GM03348 (cell line): ENCODE data around the gene FNDC3B.
"Not testable (repeated sequence)": the region's sequence is repeated elsewhere in the genome, so short reads cannot be mapped to it uniquely, and the experiment has no call there.

Source experiments
- DNase-seq: peaks from one replicate; pipeline ENCODE4 v3.0.0; 2012; ENCODE audit warnings: low spot score

The FNDC3B gene

DNA sequence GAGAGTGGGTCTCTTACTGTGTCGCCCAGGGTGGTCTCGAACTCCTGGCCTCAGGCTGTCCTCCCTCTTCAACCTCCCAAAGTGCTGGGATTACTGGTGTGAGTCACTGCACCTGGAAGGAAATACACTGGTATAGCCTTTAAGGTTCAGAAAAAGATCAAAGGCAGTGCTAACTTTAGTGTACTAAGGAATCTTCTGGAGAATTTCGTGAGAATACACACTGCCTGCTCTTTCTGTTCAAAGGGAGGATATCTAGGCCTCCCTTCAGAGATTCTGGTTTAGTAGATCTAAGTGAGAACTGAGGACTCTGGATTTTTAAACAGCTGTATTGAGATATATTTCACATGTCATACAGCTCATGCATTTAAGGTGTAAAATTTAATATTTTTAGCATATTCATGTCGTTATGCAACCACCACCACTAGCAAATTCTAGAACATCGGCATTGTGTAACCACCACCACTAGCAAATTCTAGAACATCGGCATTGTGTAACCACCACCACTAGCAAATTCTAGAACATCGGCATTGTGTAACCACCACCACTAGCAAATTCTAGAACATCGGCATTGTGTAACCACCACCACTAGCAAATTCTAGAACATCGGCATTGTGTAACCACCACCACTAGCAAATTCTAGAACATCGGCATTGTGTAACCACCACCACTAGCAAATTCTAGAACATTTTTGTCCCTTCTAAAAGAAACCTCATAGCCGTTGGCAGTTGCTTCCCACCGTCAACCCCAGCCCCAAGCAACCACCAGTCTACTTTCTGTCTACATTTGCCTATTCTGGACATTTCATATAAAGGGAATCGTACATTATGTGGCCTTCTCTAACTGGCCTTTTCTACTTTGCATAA, 54.4 kb downstream of the FNDC3B start:
- DNase-seq: not testable (repeated sequence)

- no peak for DNase-seq
Measured at GRCh38 chr3:172094621-172095557, 55.5 kb downstream of the FNDC3B start.

- peak; percentile 44 for DNase-seq
Measured at GRCh38 chr3:172096881-172097420, 57.6 kb downstream of the FNDC3B start.

- no peak for DNase-seq
Measured at GRCh38 chr3:172097585-172097984, 58.2 kb downstream of the FNDC3B start.

DNA sequence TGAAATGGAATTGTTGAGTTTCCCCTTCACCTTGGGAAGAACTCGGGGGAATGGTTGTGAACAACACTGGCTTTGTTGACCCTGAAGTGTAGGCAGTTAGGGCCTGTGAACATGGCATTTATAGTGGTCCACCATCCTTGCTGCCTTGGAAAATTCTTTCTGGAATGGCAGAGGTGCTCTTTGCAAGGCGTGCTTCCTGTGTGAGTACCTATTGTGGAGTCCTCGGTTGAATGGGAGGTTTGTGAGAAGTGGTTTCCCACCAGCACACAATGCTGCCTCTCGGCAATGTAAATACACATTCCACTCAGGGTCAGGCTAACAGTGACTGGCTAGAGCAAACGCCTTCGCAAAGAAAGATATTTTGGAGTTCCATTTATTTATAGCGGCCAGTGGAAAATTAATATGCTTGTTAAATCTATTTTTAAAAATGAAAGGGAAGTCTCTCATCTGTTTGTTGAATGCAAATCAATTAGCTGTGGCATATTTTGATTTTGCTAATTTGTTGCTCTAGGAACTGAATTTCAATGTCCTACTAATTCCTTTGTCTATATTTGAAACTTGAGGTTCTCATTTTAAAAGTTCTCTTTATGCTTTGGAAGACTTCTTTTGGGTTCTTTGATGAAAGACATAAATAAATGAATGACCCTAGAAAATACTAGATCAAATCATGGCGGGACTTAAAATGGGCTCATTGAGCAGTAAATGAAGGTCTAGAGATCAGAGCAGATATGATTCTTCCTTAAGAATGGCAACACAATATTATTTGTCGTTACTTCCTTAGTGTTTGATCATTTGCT, 59.5 kb downstream of the FNDC3B start:
- no peak for DNase-seq

DNA sequence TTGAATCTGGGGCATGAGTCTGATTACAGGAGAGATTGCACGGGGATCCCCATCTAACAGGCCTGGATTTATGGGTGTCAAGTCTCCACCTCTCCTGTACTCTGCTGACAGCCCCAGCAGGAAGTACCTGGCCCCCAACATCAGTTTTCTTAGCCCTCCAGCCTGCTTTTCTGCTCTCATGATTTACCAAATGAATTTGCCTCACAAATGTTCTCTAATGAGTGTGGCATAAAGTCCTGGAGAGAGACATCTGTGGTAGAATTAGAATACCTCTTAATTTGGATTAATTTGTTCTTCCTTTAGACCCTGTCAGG, 60.1 kb downstream of the FNDC3B start:
- no peak for DNase-seq

DNA sequence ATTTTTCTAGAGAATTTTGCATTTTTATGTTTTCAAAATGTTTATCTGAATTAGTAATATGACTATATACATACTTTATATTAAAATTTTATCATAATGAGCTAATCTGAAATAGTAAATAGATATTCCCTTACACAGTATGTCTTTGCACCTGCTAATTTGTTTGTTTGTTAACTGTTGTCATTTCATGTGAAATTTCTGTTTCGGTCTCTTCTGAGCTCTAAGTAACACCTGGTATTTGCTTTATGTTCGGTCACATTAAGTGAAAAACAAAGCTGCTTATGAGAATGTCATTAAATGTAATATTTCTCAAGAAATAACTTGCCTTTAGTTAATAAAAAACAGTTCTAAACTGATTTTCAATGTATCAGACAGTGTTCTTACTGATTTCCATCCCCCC, 61.1 kb downstream of the FNDC3B start:
- DNase-seq: no peak

- DNase-seq: no peak
Measured at GRCh38 chr3:172101107-172101506, 61.7 kb downstream of the FNDC3B start.

GRCh38 chr3:172102123-172102882, 62.9 kb downstream of the FNDC3B start:
- no peak for DNase-seq

GRCh38 chr3:172102883-172103310, 63.5 kb downstream of the FNDC3B start:
- DNase-seq: no peak

DNA sequence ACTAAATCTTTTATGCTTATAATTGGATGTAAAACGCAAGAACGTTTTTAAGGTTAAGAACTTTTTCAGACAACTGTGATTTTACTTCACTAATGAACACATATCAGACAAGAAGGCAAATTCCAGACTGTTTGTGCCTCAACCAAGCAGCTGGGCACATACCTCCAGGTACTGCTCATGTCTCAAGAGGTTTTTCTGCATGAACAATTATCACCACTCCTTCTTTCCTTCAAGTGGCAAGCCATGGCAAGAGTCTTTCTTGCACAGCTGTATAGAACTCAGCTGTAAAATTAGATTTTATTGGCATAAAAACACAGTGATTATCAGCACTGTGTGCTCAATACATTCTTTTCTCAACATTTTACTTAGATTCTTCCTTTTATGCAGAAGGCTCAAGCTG, 64.3 kb downstream of the FNDC3B start:
- DNase-seq: peak; percentile 61

GRCh38 chr3:172104471-172105072, 65.2 kb downstream of the FNDC3B start:
- DNase-seq: no peak

- DNase-seq: no peak
Measured at GRCh38 chr3:172106037-172106954, 66.9 kb downstream of the FNDC3B start.

GRCh38 chr3:172106989-172107388, 67.6 kb downstream of the FNDC3B start:
- DNase-seq: no peak

DNA sequence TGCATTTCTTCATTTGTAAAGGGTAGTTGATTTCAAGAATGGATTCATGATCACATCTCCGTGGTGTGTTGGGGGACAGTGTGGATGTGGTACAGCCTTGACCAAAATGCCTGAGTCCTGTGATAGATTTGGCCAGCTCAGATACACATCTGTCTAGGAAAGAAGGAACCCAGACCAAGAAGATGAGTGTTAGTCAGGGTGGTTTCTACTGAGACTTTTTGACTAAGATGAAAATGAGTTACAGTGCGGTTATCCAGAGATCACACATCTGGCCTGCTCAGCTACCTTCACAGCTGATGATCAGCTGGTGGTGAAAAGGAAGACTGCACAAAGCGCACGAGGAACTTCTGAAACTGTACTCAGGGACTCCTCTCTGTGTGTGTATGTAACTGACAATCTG, 68.0 kb downstream of the FNDC3B start:
- DNase-seq: peak; percentile 24

DNA sequence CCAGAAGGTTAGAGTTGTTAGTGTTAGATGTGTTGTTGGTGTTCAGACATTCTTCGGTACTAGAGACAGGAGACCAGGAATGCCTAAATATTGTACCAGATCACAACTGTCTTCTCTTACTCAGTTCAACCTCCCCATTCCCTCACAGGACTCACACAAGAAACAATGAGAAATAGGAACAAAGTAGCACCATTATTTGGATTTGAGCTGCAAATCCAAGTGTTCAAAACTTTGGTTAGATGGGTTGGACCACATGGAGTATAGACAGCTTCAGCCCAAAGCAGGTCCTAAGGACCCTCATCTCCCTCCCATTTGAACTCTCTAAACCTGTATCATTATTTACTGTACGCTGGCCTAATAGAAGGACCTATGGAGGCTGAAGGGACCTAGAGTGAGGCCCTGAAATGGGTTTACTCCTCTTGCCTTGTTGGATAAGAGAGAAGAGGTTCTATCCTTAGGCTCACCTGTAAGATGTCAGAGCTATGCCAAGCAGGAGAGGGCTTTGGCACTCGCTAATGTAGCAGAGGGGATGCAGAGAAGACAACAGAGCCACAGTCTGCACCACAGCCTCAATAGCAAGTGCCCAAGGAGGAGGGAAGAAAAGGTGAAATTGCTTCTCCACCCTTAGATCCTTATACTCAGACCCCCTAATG, 70.9 kb downstream of the FNDC3B start:
- no peak for DNase-seq

- no peak for DNase-seq
Measured at GRCh38 chr3:172111163-172111562, 71.8 kb downstream of the FNDC3B start.

DNA sequence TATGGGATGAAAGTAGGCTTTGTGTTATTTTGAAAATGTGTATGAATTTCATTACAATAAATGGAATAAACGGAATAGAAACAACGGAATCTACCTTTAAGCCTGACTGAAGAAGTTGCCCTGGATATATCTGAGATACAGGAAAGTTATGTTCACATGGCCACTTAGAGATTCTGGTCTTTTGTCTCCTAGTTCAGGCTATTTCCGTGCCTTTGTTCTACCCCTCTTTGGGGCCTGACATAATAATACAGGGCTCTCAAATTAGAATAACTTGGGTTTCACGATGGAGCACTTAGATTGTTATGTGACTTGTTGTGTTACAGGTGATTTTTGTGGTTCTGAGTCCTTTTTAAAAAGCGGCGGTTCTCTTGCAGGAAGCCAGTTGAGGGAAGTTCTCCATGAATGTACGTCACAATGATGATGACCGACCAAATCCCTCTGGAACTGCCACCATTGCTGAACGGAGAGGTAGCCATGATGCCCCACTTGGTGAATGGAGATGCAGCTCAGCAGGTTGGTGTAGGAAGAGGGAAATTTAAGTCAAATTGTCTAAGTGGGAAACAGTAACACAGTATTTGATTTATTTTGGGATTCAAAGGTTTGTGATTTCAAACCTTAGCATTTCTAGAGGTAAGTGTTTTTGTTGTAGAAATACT, 72.8 kb downstream of the FNDC3B start:
- no peak for DNase-seq

- no peak for DNase-seq
Measured at GRCh38 chr3:172112734-172113120, 73.3 kb downstream of the FNDC3B start.
